GM12878 (cell line): ENCODE results near the gene OR13J1. TPM values are rescaled to one million over a fixed set of nuclear protein-coding genes. Genes with fewer than 3 reads are reported as not detected.
A peak's percentile ranks its signal among the peaks of the same experiment; 100 is the strongest.

Source experiments
- CBX3 ChIP-seq: fragments of 200-600 bp; sonication (generic); IDR thresholded peaks from 2 replicates; pipeline ENCODE4 v1.6.1; 2016; ENCODE audit warnings: low read depth, borderline replicate concordance
- CEBPB ChIP-seq, 2 experiments: fragments of 150-350 bp in 1 of 2; IDR thresholded peaks; 2 replicates each; pipeline ENCODE4 v1.6.1; 2012 to 2014; ENCODE audit warnings: low read depth in 2 of 2, low read length in 2 of 2, borderline replicate concordance in 1 of 2, inconsistent platforms in 1 of 2
- CHD4 ChIP-seq: fragments of 200-600 bp; sonication (generic); IDR thresholded peaks from 2 replicates; pipeline ENCODE4 v1.6.1; 2016; ENCODE audit warnings: mild to moderate bottlenecking
- EED ChIP-seq: sonication (generic); IDR thresholded peaks from 2 replicates; pipeline ENCODE4 v1.6.1; 2016; ENCODE audit warnings: antibody characterized with exemption, low read depth
- HDAC2 ChIP-seq: fragments of 200-600 bp; sonication (generic); IDR thresholded peaks from 2 replicates; pipeline ENCODE4 v1.6.1; 2017
- HDAC6 ChIP-seq: fragments of 200-600 bp; sonication (generic); IDR thresholded peaks from one replicate; pipeline ENCODE4 v1.8.0; 2017; ENCODE audit warnings: antibody characterized with exemption; ENCODE audit not compliant: unreplicated experiment
- JUND ChIP-seq: IDR thresholded peaks from 2 replicates; pipeline ENCODE4 v1.6.1; 2012; ENCODE audit warnings: low read depth, mild to moderate bottlenecking, low read length, improper control_type of control experiment, moderate library complexity
- KDM1A ChIP-seq: fragments of 200-600 bp; sonication (generic); IDR thresholded peaks from 2 replicates; pipeline ENCODE4 v1.6.1; 2016; ENCODE audit warnings: borderline replicate concordance
- LARP7 ChIP-seq: fragments of 450-650 bp; IDR thresholded peaks from 2 replicates; pipeline ENCODE4 v1.6.1; 2017; ENCODE audit warnings: mild to moderate bottlenecking
- MAX ChIP-seq: IDR thresholded peaks from 2 replicates; pipeline ENCODE4 v1.6.1; 2012; ENCODE audit warnings: low read depth, low read length, improper control_type of control experiment
- MXI1 ChIP-seq: fragments of 150-350 bp; IDR thresholded peaks from 2 replicates; pipeline ENCODE4 v1.6.1; 2011; ENCODE audit warnings: low read depth, mild to moderate bottlenecking, inconsistent platforms, low read length, improper control_type of control experiment
- NBN ChIP-seq: fragments of 450-650 bp; IDR thresholded peaks from 2 replicates; pipeline ENCODE4 v1.6.1; 2016
- PAX8 ChIP-seq: fragments of 450-650 bp; IDR thresholded peaks from 2 replicates; pipeline ENCODE4 v1.6.1; 2017; ENCODE audit warnings: mild to moderate bottlenecking, moderate library complexity
- RAD21 ChIP-seq: IDR thresholded peaks from 2 replicates; pipeline ENCODE4 v1.6.1; 2011; ENCODE audit warnings: mild to moderate bottlenecking, low read depth, low read length, moderate library complexity; ENCODE audit not compliant: insufficient read depth
- RELA ChIP-seq: fragments of 450-650 bp; IDR thresholded peaks from 2 replicates; pipeline ENCODE4 v1.8.0; 2014; ENCODE audit warnings: borderline replicate concordance; ENCODE audit not compliant: partially characterized antibody
- RFX5 ChIP-seq: IDR thresholded peaks from 2 replicates; pipeline ENCODE4 v1.6.1; 2011; ENCODE audit warnings: low read depth, low read length, improper control_type of control experiment
- SIN3A ChIP-seq: IDR thresholded peaks from 2 replicates; pipeline ENCODE4 v1.6.1; 2012; ENCODE audit warnings: low read depth, low read length, improper control_type of control experiment
- SMARCA5 ChIP-seq: fragments of 450-650 bp; IDR thresholded peaks from 2 replicates; pipeline ENCODE4 v1.6.1; 2017; ENCODE audit warnings: mild to moderate bottlenecking
- SPI1 ChIP-seq: IDR thresholded peaks from 2 replicates; pipeline ENCODE4 v1.6.1; 2011; ENCODE audit warnings: low read depth, mild to moderate bottlenecking, low read length, moderate library complexity, borderline replicate concordance; ENCODE audit not compliant: insufficient read depth
- STAT1 ChIP-seq: fragments of 450-650 bp; conservative IDR thresholded peaks from 2 replicates; pipeline ENCODE4 v1.6.1; 2014; ENCODE audit warnings: antibody characterized with exemption, mild to moderate bottlenecking
- SUPT20H ChIP-seq: IDR thresholded peaks from 2 replicates; pipeline ENCODE4 v1.6.1; 2011; ENCODE audit warnings: low read depth, mild to moderate bottlenecking, low read length, moderate library complexity, borderline replicate concordance; ENCODE audit not compliant: control insufficient read depth
- YBX1 ChIP-seq: fragments of 450-650 bp; IDR thresholded peaks from 2 replicates; pipeline ENCODE4 v1.6.1; 2016; ENCODE audit warnings: antibody characterized with exemption
- YY1 ChIP-seq: IDR thresholded peaks from 2 replicates; pipeline ENCODE4 v1.6.1; 2011; ENCODE audit warnings: low read depth, mild to moderate bottlenecking, low read length
- ZBED1 ChIP-seq: IDR thresholded peaks from 2 replicates; pipeline ENCODE4 v1.6.1; 2016; ENCODE audit warnings: borderline replicate concordance
- ZBTB11 ChIP-seq: fragments of 450-650 bp; formaldehyde crosslinking; IDR thresholded peaks from 2 replicates; pipeline ENCODE4 v1.5.0; 2022; ENCODE audit warnings: mild to moderate bottlenecking, missing genetic modification characterization
- ZBTB40 ChIP-seq: fragments of 450-650 bp; IDR thresholded peaks from 2 replicates; pipeline ENCODE4 v1.6.1; 2016; ENCODE audit warnings: mild to moderate bottlenecking, moderate library complexity, borderline replicate concordance
- polyA plus RNA-seq, 11 experiments: library from polyadenylated mRNA; depleted of rRNA in 4 of 11; unstranded in 6 of 11; stranded (reverse) in 5 of 11; fragments of >200 nt; fragmentation: Nextera tagmentation in 4 of 11; fragmentation: Illumina TruSeq in 1 of 11; extraction: Ambion mirVana in 4 of 11; extraction: Trizol in 1 of 11; gene quantifications; 1 replicate in 1 of 11; 2 replicates in 10 of 11; pipeline versions ENCODE4 v1.2.1 to v1.2.3, GENCODE V29; 2011 to 2016; ENCODE audit warnings: inconsistent platforms in 2 of 11, missing spikeins in 2 of 11, low read depth in 1 of 11
- total RNA-seq, 4 experiments: library from RNA; depleted of rRNA in 3 of 4; stranded (reverse); fragments of >200 nt in 3 of 4; fragmentation: Illumina TruSeq in 1 of 4; extraction: Trizol in 1 of 4; gene quantifications; 2 replicates each; pipeline versions ENCODE4 v1.2.1 to v1.2.3, GENCODE V29; 2013 to 2021

OR13J1 gene
- total and polyA plus RNA-seq, 10 of the 15 experiments (the other 5 are each of a cell fraction or from before 2014, with no cell fraction given) = not detected

GRCh38 chr9:35847792-35848572, 22.2 kb downstream of the OR13J1 start (continued):
- no peak for TF ChIP-seq ZBTB11 (CRISPR knock-in tag)
- TF ChIP-seq ZBTB40 = no peak
- no peak for TF ChIP-seq SUPT20H
- 0 out of 2 replicates have a peak, but pooled peaks have one; percentile 12 for TF ChIP-seq EED
- TF ChIP-seq LARP7 = no peak
- 0 out of 2 replicates have a peak, but pooled peaks have one; percentile 19 for TF ChIP-seq YY1
- TF ChIP-seq NBN = peak; percentile 78; the same call in 1 of the 2 replicates
- TF ChIP-seq SMARCA5 = no peak
- TF ChIP-seq ZBED1 = peak; percentile 24; the same call in 1 of the 2 replicates
- no peak for TF ChIP-seq RAD21
- TF ChIP-seq KDM1A = no peak
- no peak for TF ChIP-seq PAX8
- TF ChIP-seq RELA = no peak
- no peak for TF ChIP-seq RFX5
- TF ChIP-seq CBX3 = no peak
- TF ChIP-seq HDAC2 = no peak
- no peak for TF ChIP-seq CEBPB (IDR thresholded peaks at IDR 0.05; ENCODE audit: borderline replicate concordance in 1 of 2, low read depth in 2 of 2, low read length in 2 of 2)
- no peak for TF ChIP-seq SIN3A
- TF ChIP-seq MXI1 = no peak
- TF ChIP-seq MAX = no peak
- TF ChIP-seq SPI1 = no peak
- no peak for TF ChIP-seq HDAC6
- no peak for TF ChIP-seq JUND
- no peak for TF ChIP-seq CHD4
- no peak for TF ChIP-seq STAT1
- TF ChIP-seq YBX1 = no peak
